H1 (cell line): ENCODE measurements around the gene OR51V1. TPM values are rescaled to one million over a fixed set of nuclear protein-coding genes. Genes with fewer than 3 reads are reported as not detected.

Experiments used
- CHD7 ChIP-seq: fragments of 300-600 bp; sonication (generic); IDR thresholded peaks from 2 replicates; pipeline ENCODE4 v1.7.1; 2012; ENCODE audit warnings: low read length, moderate library complexity, mild to moderate bottlenecking, inconsistent platforms; ENCODE audit not compliant: insufficient replicate concordance
- FOSL1 ChIP-seq: IDR thresholded peaks from 2 replicates; pipeline ENCODE4 v1.6.1; 2011; ENCODE audit warnings: mild to moderate bottlenecking, low read depth, low read length, moderate library complexity; ENCODE audit not compliant: insufficient read depth
- SIRT6 ChIP-seq: IDR thresholded peaks from one replicate; pipeline ENCODE4 v1.7.1; 2012; ENCODE audit warnings: low read length, inconsistent platforms
- polyA plus RNA-seq, 7 experiments: library from polyadenylated mRNA; depleted of rRNA in 3 of 7; stranded (reverse) in 5 of 7; unstranded in 2 of 7; fragments of >200 nt in 5 of 7; fragments of 200-250 nt in 2 of 7; gene quantifications; 1 replicate in 5 of 7; 2 replicates in 1 of 7; 4 replicates in 1 of 7; pipeline versions ENCODE4 v1.2.1 to v1.2.3, GENCODE V29; 2011 to 2013; ENCODE audit warnings: missing spikeins in 2 of 7, mixed read lengths in 2 of 7
- total RNA-seq: library from RNA; stranded (reverse); fragmentation: NEBNext Ultra II Directional; extraction: Animal tissue kit (Norgen Biotek cat#: 25700); gene quantifications from 2 replicates; pipeline ENCODE4 v1.2.1, GENCODE V29; 2021

Gene OR51V1
- total and polyA plus RNA-seq, 2 of the 8 experiments (the other 6 are each of a cell fraction or from before 2014, with no cell fraction given): not detected

GRCh38 chr11:5242208-5242607 is 41.7 kb upstream of the OR51V1 start (continued):
- no peak for TF ChIP-seq CHD7
- TF ChIP-seq SIRT6: no peak
- TF ChIP-seq FOSL1: no peak
